Limb (tissue), 2 donors: ENCODE results near the gene USP31.

Source experiments
- DNase-seq, 2 donors: peaks; one replicate each; pipeline ENCODE4 v3.0.0-alpha.2; 2016; ENCODE audit errors: extremely low spot score in 2 of 2

USP31 gene

DNA sequence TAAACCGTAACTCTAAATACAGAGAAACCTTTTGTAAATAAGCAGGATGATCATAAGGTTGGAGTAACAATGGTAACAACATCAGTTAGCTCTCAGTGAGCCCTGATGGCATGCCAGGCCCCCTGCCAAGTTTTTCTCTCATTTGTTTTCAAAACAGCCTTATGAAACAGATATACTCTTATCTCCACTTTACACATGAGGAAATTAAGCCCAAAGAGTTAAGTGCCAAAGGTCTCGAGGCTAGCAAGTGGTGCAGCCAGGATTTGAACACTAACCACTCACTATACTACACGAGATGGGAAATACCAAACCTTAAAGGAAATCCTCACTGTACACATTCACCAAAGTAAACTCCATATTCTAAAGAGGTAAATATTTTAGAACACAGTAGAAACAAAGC, 15.0 kb downstream of the USP31 start:
- no peak for DNase-seq

DNA sequence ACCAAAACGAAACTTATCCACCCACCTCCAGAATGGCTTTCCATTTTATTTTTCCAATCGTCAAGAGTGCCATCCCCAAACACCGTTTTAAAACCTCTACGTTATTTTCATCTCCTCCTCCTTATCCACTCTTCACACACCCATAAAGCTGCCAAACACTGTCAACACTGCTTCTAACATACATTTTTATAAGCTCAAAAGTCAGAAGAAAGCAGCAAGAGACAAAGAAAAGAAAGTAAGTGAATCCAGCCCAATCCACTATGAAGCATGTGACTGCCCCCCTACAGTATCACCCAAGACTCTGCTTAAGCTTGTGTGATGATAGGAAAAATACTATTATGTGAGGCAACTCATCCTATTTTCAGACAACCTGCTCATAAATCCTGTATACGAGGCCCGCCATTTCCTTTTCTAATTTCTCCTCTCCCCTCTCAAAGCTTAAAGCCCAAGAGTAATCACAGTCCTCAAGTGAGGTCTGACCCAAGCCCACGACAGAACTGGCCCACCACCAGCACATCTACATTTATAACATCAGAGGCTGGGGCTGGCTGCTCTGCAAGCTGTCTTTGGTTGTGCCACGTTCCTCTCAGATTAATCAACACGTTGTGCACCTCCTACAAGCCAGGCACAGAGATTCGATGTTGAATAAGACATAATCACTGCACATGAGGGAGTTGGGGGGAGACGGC, 16.3 kb downstream of the USP31 start:
- DNase-seq = no peak

DNA sequence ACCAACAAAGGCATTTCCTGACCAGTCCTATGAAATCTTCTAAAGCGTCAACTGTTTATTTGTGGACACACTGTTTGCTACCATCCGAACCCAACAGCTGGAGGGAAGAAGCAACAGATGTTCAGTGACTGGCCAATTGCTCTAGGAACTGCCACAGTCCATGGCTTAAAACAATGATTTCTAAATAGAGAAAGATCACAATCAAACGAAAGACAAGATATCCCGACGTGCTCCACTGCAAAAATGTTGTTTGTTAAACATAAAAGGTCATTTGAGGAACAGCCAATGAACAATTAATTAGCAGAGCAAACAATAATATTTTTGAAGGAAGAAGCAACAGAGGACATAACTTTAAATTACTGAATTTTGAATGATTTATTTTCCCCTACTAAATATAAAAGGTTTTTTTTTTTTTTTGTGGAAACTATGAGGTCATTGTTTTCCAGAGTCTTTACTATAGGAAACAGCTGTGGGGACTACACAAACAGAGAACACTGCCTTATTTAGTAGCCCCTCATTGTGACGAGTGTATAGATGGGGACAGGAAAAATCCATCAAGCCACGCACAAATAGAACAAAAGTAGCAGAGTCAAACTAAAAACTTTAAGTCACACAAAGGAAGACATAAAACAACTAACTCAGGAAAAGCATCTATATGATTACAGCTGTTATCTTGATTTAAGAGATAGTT, 17.2 kb downstream of the USP31 start:
- DNase-seq = peak in 1 of 2 donors; percentile 63

DNA sequence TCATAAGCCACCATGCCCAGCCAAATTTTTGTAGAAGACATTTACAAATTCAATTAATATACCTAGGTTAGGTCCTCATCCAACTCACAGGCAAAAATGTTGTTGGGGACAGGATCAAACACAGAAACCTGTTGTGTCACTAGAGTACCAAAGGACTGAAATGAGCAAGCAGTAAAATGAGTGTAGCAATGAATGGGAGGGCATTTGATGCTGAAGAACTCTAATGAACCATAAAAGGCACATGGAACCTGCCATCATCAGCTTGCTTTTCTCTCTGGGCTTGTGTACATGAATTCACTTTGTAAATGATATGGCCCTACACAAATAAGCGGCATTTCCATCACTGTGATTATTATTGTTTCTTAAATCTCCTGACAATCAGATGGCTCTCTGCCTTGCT, 17.8 kb downstream of the USP31 start:
- no peak for DNase-seq

DNA sequence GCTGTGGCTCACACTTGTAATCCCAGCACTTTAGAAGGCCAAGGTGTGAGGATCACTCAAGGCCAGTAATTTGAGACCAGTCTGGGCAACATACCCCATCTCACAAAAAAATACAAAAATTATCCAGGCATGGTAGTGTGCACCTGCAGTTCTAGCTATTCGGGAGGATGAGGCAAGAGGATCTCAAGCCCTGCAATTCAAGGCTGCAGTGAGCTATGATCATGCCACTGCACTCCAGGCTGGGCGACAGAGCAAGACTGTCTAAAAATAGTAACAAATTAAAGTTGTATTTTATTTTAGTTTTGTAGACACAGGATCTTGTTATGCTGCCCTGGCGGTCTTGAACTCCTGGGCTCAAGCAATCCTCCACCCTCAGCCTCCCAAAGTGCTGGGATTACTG, 18.2 kb downstream of the USP31 start:
- DNase-seq = no peak

DNA sequence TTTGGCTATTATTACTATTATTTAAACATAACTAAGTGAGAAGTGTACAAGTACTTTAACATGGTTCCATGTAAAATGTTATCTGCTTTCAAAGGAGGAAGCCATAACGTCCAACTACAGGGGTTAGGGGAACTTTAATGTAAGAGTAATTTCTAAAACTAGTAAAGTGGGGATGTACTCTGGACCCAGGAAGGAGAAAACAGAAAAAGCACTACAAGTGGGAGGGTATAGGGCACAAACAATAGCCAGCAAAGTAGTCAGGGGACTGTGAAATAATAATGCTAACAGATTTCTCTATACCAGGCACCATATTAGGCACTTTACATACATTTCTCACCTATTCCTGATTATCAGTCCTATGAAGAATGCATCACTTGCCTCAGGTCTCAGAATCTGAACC, 19.6 kb downstream of the USP31 start:
- no peak for DNase-seq

GRCh38 chr16:23128056-23128455, 21.2 kb downstream of the USP31 start:
- DNase-seq = no peak

DNA sequence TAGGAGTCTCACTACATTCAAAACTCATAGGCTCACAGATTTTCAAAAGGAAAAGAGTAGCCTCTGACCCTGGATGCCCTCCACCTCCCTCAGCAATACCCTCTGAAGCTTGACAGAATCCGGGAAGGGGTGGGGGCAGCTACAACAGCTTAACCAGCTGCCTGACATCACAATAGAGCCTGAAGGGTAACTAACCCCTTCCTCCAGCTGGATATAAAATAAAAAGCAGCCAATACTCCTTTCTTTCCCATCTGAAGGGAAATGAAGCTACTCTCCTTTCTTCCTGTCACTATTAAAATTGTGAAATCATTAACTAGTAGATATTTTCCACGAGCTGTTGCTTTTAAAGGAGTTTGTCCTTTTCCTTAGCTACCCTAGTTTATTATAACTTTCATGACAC, 24.0 kb downstream of the USP31 start:
- no peak for DNase-seq

GRCh38 chr16:23124315-23124714, 24.9 kb downstream of the USP31 start:
- no peak for DNase-seq

GRCh38 chr16:23122144-23122543, 27.1 kb downstream of the USP31 start:
- DNase-seq = no peak

DNA sequence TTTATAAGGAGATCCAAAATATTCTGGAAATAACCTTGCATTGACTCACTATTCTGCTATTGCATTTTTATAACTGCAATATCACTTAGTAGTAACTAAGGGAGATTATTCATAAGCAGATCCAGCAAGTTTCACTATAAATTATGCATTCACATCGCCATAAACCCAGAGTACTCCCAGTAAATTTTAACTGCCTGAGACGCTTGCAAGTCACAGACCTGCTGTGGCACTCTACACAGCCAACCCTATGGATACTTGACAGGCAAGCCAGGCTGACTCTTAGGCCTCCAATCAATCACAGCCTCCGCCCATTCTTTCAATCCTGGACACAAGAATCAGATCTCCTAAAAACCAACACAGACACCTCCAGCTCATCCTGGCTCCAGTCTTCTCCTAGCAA, 28.2 kb downstream of the USP31 start:
- DNase-seq = no peak

DNA sequence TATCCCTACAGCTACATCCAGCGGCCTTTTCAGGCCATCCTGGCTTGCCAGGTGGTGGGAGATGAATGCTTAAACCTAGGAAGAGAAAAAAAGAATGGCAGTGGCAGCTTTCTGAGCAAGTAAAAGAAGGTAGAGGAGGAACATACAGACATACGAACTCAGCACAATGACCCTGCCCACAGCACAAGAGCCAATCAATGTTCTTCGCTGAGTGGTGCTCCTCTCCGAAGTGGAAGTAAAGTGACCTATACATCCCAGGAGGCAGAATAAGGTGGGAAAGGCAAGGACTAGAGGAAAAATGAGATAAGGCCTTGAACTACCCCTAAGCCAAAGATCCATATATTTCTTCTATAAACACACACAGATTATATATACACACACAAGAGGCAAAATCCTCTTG, 28.7 kb downstream of the USP31 start:
- no peak for DNase-seq

- DNase-seq = no peak
Measured at GRCh38 chr16:23119570-23119969, 29.7 kb downstream of the USP31 start.

- DNase-seq = no peak
Measured at GRCh38 chr16:23114131-23114904, 34.9 kb downstream of the USP31 start.

- no peak for DNase-seq
Measured at GRCh38 chr16:23113185-23113584, 36.1 kb downstream of the USP31 start.

DNA sequence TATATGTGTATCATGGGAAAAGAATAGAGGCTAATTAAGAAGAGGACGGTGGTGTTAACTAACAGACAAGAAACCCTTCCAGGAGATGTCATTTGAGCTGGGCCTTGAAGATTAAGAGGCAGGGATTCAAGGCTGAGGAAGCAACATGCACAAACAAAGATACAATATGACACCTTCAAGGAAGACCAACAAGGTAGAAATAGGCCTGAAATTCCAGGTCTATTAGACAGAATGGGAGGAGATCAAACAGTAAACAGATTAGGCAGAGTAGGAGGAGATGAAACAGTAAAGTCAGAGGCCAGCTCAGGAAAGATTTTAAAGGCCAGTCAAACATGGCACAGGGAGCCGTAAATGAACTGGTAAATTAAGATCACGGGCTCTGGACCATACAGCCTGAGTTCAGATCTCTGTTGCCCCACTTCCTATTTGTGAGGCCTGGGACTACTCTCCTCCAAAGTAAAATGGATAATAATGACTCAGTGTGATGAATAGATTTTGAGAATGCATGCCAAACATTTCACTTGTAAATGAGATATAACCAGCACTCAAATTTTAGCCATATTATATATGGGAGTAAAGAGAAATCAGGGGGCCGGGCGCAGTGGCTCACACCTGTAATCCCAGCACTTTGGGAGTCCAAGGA, 38.9 kb downstream of the USP31 start:
- no peak for DNase-seq

GRCh38 chr16:23107936-23108335, 41.3 kb downstream of the USP31 start:
- DNase-seq = no peak

DNA sequence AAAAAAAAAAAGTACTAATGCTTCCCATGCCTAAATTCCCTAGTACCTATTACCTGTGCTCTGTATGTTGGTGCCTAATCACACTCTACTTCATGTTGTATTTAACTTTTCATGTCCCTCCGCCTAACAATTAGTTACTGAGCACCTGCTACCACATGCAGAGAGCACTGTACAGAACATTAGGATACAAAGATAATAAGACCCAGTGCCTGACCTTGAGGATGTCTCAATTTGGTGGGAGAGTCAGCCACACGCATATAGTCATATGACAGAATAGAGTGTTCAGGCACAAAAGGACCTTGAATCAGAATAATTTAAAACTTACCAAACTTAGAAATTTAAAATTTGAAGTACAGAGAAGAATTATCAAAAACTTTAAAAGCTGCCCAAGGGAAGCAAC, 42.1 kb downstream of the USP31 start:
- DNase-seq = no peak

DNA sequence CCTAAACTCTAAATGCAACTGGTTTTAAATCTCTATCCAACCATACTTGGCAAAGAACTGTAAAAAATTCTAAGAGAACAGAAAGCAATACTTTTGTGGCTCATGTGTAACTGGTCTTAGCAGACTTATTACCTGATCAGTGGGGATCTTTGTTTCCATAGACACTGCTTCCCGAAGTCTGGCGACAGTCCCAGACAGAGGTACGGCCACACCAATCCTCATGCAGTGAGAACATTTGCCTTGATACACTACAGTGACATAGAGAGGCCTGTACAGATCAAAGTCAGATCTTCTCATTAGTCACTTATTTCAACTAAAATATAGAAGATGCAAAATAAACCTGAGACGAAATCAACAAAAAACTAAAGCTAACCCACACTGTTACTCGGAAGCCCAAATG, 43.9 kb downstream of the USP31 start:
- no peak for DNase-seq

DNA sequence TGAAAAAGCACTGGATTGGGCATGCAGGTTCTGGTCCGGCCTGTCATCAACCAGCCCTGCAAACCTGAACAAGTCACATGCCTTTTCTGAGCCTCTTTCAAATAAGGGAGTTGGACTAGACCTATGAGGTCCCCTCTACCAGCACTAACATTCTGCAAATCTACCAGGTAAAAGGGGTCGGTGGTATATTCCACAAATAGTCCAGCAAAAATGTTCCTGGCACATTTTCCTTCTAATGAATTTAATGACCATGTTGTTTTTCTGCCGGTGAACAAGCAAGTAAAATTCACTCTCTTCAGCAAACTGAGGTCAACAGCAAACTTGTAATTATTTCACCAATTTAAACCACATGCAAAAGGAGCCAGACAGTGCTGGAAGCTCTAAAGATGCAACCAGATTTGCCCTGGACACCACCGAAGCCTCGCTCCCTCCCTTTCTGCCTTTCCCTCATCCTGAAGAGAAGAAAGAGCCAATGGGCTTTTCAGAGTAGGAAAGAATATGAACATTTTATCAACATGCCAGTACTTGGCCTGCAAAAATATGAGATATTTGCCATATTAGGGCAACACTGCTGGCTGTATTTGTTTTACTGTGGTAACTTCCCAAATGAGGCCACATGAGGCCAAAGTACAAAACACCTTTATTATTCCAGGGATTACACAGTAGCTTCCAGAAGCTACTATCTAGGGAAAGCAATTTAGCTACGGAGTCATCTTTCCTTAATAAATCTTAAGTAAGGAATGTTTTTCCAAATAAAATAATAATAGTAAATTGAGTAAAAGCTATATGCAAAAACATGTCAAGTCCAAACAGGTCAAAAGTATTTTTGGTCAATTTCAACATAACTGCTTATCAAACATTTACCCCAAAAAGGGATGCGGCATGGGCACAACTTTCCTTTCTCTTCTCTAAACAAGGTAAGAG, 45.0 kb downstream of the USP31 start:
- DNase-seq = no peak

GRCh38 chr16:23103603-23104002, 45.6 kb downstream of the USP31 start:
- no peak for DNase-seq
